Spleen (tissue), 11 donors: ENCODE data around the gene VPS8. TPM values are rescaled to one million over a fixed set of nuclear protein-coding genes. Genes with fewer than 3 reads are reported as not detected.

Experiments used
- DNase-seq: peaks from one replicate; pipeline ENCODE4 v3.0.0-alpha.2; 2020
- H3K27ac ChIP-seq, 8 donors: fragments of 200-600 bp; sonication (generic) in 7 of 8; 1 replicate in 4 of 8; 2 replicates in 4 of 8; pipeline versions ENCODE4 v1.5.0 to v1.8.0; 2016 to 2021; ENCODE audit warnings: inconsistent platforms in 4 of 8, mild to moderate bottlenecking in 4 of 8, moderate library complexity in 1 of 8
- H3K27me3 ChIP-seq, 7 donors: fragments of 200-600 bp; sonication (generic) in 6 of 7; replicated peaks in 1 of 7; 1 replicate in 4 of 7; 2 replicates in 3 of 7; pipeline versions ENCODE4 v1.5.0 to v1.8.0; 2016 to 2021; ENCODE audit warnings: inconsistent platforms in 3 of 7, mild to moderate bottlenecking in 1 of 7
- H3K36me3 ChIP-seq, 6 donors: fragments of 200-600 bp; sonication (generic) in 5 of 6; 1 replicate in 4 of 6; 2 replicates in 2 of 6; pipeline versions ENCODE4 v1.5.0 to v1.8.0; 2016 to 2021; ENCODE audit warnings: inconsistent platforms in 2 of 6
- H3K4me1 ChIP-seq, 6 donors: fragments of 200-600 bp; sonication (generic) in 5 of 6; 1 replicate in 3 of 6; 2 replicates in 3 of 6; pipeline versions ENCODE4 v1.5.0 to v1.8.0; 2016 to 2021; ENCODE audit warnings: inconsistent platforms in 3 of 6
- H3K4me3 ChIP-seq, 8 donors: fragments of 200-600 bp; sonication (generic) in 7 of 8; 1 replicate in 4 of 8; 2 replicates in 4 of 8; pipeline versions ENCODE4 v1.5.0 to v1.8.0; 2016 to 2021; ENCODE audit warnings: inconsistent platforms in 4 of 8, mild to moderate bottlenecking in 4 of 8, moderate library complexity in 2 of 8
- H3K9me3 ChIP-seq, 8 donors: fragments of 200-600 bp; sonication (generic) in 7 of 8; 1 replicate in 4 of 8; 2 replicates in 4 of 8; pipeline versions ENCODE4 v1.5.0 to v1.8.0; 2016 to 2021; ENCODE audit warnings: inconsistent platforms in 4 of 8
- POLR2A ChIP-seq, 3 donors: fragments of 450-650 bp; IDR thresholded peaks; one replicate each; pipeline ENCODE4 v1.5.1; 2017; ENCODE audit warnings: antibody characterized with exemption in 3 of 3, mild to moderate bottlenecking in 1 of 3
- POLR2AphosphoS5 ChIP-seq, 3 donors: sonication (generic); formaldehyde crosslinking; IDR thresholded peaks; one replicate each; pipeline ENCODE4 v1.5.1; 2017; ENCODE audit warnings: antibody characterized with exemption in 3 of 3
- WGBS, 5 donors: extraction: QIAGEN DNeasy Blood & Tissue Kit in 3 of 5; methylation state at CpG; one replicate each; pipeline versions ENCODE4 v1.1.5 to v1.1.7; 2013 to 2018; 5-methylcytosine and 5-hydroxymethylcytosine counted together
- intact Hi-C: fragments of 100-400 bp; cut with DNase I; formaldehyde crosslinking; loops from one replicate; pipeline ENCODE4 v1.15.0; 2023; ENCODE audit warnings: low total_unique reads
- polyA plus RNA-seq, 3 donors: library from polyadenylated mRNA; stranded (reverse); fragments of 200-250 nt; gene quantifications; one replicate each; pipeline ENCODE4 v1.2.1, GENCODE V29; 2013
- total RNA-seq, 7 donors: library from RNA; depleted of rRNA in 3 of 7; stranded (reverse); fragments of >200 nt in 3 of 7; fragmentation: NEBNext Ultra II Directional in 4 of 7; extraction: Animal tissue kit (Norgen Biotek cat#: 25700) in 4 of 7; gene quantifications; one replicate each; pipeline versions ENCODE4 v1.1.0 to v1.2.1, GENCODE V29; 2016 to 2021
- TF ChIP-seq, protein P1 (sequence below), 11 experiments: fragments of 200-600 bp in 7 of 11; fragments of 450-650 bp in 4 of 11; sonication (generic) in 4 of 11; IDR thresholded peaks in 8 of 11; conservative IDR thresholded peaks in 3 of 11; 1 replicate in 7 of 11; 2 replicates in 4 of 11; pipeline versions ENCODE4 v1.4.0 to v1.8.0; 2016 to 2021; ENCODE audit warnings: antibody characterized with exemption in 11 of 11, inconsistent platforms in 4 of 11, mild to moderate bottlenecking in 1 of 11
- donor health status: healthy with polysubstance abuse.
- donor health status: DM: no; HTN: no; CAD: no; lungs with moderate emphysema.
- donor health status: DM: no; HTN: no; CAD: no.
- donor health status: Bipolar disorder and iron deficiency.
- donor health status: healthy.
- donor health status: DM: no; HTN: no; CAD: no.
- donor health status: DM: yes; HTN: yes; CAD: no.

VPS8 gene
- total and polyA plus RNA-seq, 10 donors = 9.1 to 169 (median 97.5) TPM

DNA sequence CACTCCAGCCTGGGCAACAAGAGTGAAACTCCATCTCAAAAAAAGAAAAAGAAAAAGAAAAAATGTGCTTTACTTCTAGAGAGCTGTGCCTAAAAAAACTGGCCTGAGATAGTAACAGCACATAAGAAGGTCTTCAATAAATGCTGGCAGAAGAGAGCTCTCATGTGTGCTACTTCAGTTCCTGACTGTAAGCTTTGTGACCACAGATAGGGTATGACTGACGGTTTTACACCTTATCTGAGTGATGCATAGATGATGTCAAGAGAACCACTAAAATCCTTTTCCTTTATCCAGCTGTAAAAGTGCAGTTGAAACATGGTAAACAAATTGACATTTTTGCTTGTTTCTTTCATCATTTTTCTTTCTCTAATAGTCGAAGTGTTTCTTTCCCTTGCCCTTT, 213.0 kb downstream of the VPS8 start:
- TF ChIP-seq POLR2A (IDR thresholded peaks at IDR 0.05) (no peak), POLR2AphosphoS5 (IDR thresholded peaks at IDR 0.05) (no peak)
- TF ChIP-seq, protein P1, sequence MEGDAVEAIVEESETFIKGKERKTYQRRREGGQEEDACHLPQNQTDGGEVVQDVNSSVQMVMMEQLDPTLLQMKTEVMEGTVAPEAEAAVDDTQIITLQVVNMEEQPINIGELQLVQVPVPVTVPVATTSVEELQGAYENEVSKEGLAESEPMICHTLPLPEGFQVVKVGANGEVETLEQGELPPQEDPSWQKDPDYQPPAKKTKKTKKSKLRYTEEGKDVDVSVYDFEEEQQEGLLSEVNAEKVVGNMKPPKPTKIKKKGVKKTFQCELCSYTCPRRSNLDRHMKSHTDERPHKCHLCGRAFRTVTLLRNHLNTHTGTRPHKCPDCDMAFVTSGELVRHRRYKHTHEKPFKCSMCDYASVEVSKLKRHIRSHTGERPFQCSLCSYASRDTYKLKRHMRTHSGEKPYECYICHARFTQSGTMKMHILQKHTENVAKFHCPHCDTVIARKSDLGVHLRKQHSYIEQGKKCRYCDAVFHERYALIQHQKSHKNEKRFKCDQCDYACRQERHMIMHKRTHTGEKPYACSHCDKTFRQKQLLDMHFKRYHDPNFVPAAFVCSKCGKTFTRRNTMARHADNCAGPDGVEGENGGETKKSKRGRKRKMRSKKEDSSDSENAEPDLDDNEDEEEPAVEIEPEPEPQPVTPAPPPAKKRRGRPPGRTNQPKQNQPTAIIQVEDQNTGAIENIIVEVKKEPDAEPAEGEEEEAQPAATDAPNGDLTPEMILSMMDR (IDR thresholded peaks at IDR 0.05 in 8 of 11, conservative IDR thresholded peaks at IDR 0.05 in 3 of 11) = no peak

DNA sequence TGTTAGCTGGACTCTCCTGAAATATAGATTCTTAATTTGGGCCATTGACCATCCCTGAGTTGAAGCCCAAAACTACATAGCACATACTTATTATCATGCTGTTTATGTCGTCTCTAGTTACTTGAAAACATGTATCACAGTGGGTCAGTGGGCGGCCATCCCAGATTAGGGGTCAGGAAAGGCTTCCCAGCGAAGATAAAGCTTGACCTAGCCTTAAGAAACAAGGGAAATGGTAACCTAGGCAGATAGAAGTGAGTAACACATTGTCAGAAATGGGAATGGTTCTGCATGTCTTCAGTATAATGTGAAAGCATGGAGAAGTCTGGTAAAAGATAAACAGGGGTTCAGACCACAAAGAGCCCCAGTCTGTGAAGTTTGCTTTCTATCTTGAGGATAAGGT, 216.2 kb downstream of the VPS8 start:
- intact Hi-C loops = no loop called here
- WGBS, 5 donors = 92 to 96% (median 94%) methylated on average over 3 of the region's 3 CpGs
- Histone ChIP-seq H3K4me1 (no peaks in the 10 kb centered on the region), H3K36me3 (peaks cover 0 to 100% (median 25%) of the 10 kb centered on the region in 6 donors), H3K9me3 (no peaks in the 10 kb centered on the region), H3K4me3 (no peak overlapping the region), H3K27ac (no peak overlapping the region), H3K27me3 (no peaks in the 10 kb centered on the region)
- no peak for DNase-seq
- TF ChIP-seq, protein P1 (IDR thresholded peaks at IDR 0.05 in 8 of 11, conservative IDR thresholded peaks at IDR 0.05 in 3 of 11) = no peak
- TF ChIP-seq POLR2AphosphoS5 (IDR thresholded peaks at IDR 0.05) (no peak), POLR2A (IDR thresholded peaks at IDR 0.05) (no peak)

More for the DNA sequence above, 213.0 kb downstream of the VPS8 start:
- Histone ChIP-seq H3K27ac (no peak overlapping the region), H3K36me3 (peaks cover 0 to 75% (median 22%) of the 10 kb centered on the region in 6 donors), H3K4me3 (no peak overlapping the region), H3K9me3 (peaks cover 0 to under 1% (median 0%) of the 10 kb centered on the region in 8 donors), H3K4me1 (no peaks in the 10 kb centered on the region), H3K27me3 (no peaks in the 10 kb centered on the region)
- WGBS, 5 donors = 45 to 66% (median 60%) methylated on average over 2 of the region's 2 CpGs
- intact Hi-C loops = no loop called here
- DNase-seq = no peak

DNA sequence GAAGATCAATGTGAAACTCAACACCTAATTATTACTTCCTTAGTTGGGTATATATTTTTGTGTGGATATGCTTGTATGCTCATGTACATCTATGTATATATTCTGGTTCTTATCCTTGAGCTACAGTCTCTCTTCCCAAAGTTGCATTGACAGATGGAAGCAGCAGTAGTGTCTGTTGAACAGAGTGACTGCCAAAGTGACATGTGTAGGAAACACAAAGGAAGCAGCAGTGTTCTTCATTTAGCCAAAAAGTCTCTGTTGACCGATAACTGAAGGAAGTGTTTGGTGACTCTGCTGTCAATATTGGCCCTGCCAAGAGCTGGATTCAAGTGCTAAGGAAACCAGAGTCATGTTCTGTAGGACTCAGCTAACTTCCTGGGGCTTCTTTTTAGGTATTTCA, 217.1 kb downstream of the VPS8 start:
- no peak for DNase-seq
- H3K4me3 ChIP-seq = no peak overlapping the region
- H3K36me3 ChIP-seq = peaks cover 0 to 100% (median 28%) of the 10 kb centered on the region in 6 donors
- peaks cover 0 to 6% (median 0%) of the 10 kb centered on the region in 8 donors for H3K9me3 ChIP-seq
- H3K4me1 ChIP-seq = no peaks in the 10 kb centered on the region
- H3K27me3 ChIP-seq = no peaks in the 10 kb centered on the region
- intact Hi-C loops = no loop called here
- TF ChIP-seq POLR2A (IDR thresholded peaks at IDR 0.05) (no peak), POLR2AphosphoS5 (IDR thresholded peaks at IDR 0.05) (no peak)
- WGBS, 5 donors = 48 to 70% (median 69%) methylated on average over 1 of the region's 1 CpG
- no peak overlapping the region for H3K27ac ChIP-seq

DNA sequence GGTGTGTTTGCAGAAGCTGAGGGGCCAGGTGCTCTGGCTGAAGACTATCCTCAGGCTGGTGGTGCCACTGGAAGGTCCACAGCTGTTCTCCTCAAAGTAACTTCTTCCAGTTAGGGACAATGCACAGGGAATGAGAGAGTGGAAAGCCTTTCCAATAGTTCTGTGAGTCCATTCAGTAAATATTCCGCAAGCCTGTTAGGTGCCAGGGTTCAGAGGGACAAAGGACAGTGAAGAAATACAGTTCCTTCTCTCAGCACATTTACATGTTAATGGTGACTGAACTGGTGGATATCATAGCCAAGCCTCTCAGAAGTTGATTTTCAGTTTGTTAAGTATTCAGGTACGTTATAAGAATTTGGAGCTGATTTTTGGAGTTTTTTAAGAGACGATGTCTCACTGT, 218.4 kb downstream of the VPS8 start:
- no peaks in the 10 kb centered on the region for H3K4me1 ChIP-seq
- H3K27ac ChIP-seq = no peak overlapping the region
- WGBS, 5 donors = 91 to 99% (median 98%) methylated on average over 3 of the region's 3 CpGs
- H3K4me3 ChIP-seq = no peak overlapping the region
- H3K27me3 ChIP-seq = no peaks in the 10 kb centered on the region
- no peak for DNase-seq
- peaks cover 0 to 90% (median 27%) of the 10 kb centered on the region in 6 donors for H3K36me3 ChIP-seq
- peaks cover 0 to 12% (median 2%) of the 10 kb centered on the region in 8 donors for H3K9me3 ChIP-seq
- intact Hi-C loops = no loop called here
- TF ChIP-seq, protein P1 (IDR thresholded peaks at IDR 0.05 in 8 of 11, conservative IDR thresholded peaks at IDR 0.05 in 3 of 11) = no peak
- TF ChIP-seq POLR2A (IDR thresholded peaks at IDR 0.05) = no peak
- no peak for TF ChIP-seq POLR2AphosphoS5 (IDR thresholded peaks at IDR 0.05)

DNA sequence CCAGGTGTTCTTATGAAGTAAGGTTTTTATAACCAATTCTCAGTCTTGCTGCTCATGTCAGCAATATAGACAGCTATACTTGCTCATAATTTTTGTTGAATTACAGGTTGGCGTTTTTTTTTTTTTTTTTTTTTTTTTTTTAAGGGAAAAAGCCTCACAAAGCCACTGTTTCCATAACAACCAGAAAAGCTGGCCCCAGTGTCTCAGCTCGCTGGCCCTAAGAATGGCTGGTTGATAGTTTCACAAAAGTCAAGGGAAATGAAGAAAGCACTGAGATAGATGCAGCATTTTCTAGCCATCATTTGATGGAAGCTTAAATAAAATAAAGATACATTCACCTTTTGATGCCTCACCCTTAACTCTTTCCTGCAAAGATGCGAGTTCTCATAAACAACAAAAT, 219.0 kb downstream of the VPS8 start:
- no peak for DNase-seq
- Histone ChIP-seq H3K27ac (no peak overlapping the region), H3K36me3 (peaks cover 0 to 90% (median 23%) of the 10 kb centered on the region in 6 donors), H3K4me1 (no peaks in the 10 kb centered on the region), H3K9me3 (peaks cover 0 to 18% (median 7%) of the 10 kb centered on the region in 8 donors), H3K27me3 (no peaks in the 10 kb centered on the region), H3K4me3 (no peak overlapping the region)
- TF ChIP-seq, protein P1 (IDR thresholded peaks at IDR 0.05 in 8 of 11, conservative IDR thresholded peaks at IDR 0.05 in 3 of 11) = no peak
- TF ChIP-seq POLR2AphosphoS5 (IDR thresholded peaks at IDR 0.05) (no peak), POLR2A (IDR thresholded peaks at IDR 0.05) (no peak)
- WGBS, 5 donors = 92 to 98% (median 95%) methylated on average over 3 of the region's 3 CpGs
- intact Hi-C loops = no loop called here
